T-helper 17 cell (primary cell): ENCODE measurements around the gene ZBTB49. TPM values are rescaled to one million over a fixed set of nuclear protein-coding genes. Genes with fewer than 3 reads are reported as not detected.
A peak's percentile ranks its signal among the peaks of the same experiment; 100 is the strongest.

Source experiments
- ATAC-seq: fragments of 150-1000 bp; cut with Tn5 transposase; 2 replicates; pipeline ENCODE4 v1.10.0; 2021; ENCODE audit warnings: mild to moderate bottlenecking, moderate library complexity
- DNase-seq, 3 donors: peaks; one replicate each; pipeline versions ENCODE4 v3.0.0 to v3.0.0-alpha.2; 2020 to 2021
- H3K9me3 ChIP-seq: one replicate; pipeline ENCODE4 v1.7.0; 2013; ENCODE audit warnings: low read length, mild to moderate bottlenecking; ENCODE audit not compliant: control insufficient read depth, poor library complexity, severe bottlenecking
- H3K27ac Mint-ChIP-seq: one replicate; pipeline ENCODE4 v1.8.0; 2022; ENCODE audit warnings: mild to moderate bottlenecking, moderate library complexity, mixed read lengths
- H3K27me3 Mint-ChIP-seq: one replicate; pipeline ENCODE4 v1.8.0; 2022; ENCODE audit warnings: mixed read lengths
- H3K36me3 Mint-ChIP-seq: one replicate; pipeline ENCODE4 v1.8.0; 2022; ENCODE audit warnings: low read depth, mixed read lengths
- H3K4me1 Mint-ChIP-seq: one replicate; pipeline ENCODE4 v1.8.0; 2022; ENCODE audit warnings: mild to moderate bottlenecking, mixed read lengths
- H3K4me3 Mint-ChIP-seq: one replicate; pipeline ENCODE4 v1.8.0; 2022; ENCODE audit warnings: mild to moderate bottlenecking, moderate library complexity, mixed read lengths
- total RNA-seq, 4 donors: library from RNA in 2 of 4; stranded (reverse) in 2 of 4; gene quantifications; one replicate each; pipeline ENCODE4 v1.2.3 and lab custom pipeline; 2022 to 2026

ZBTB49 gene
- total RNA-seq, 2 donors from 2014 or later, result 7.4 to 12.9 TPM

DNA sequence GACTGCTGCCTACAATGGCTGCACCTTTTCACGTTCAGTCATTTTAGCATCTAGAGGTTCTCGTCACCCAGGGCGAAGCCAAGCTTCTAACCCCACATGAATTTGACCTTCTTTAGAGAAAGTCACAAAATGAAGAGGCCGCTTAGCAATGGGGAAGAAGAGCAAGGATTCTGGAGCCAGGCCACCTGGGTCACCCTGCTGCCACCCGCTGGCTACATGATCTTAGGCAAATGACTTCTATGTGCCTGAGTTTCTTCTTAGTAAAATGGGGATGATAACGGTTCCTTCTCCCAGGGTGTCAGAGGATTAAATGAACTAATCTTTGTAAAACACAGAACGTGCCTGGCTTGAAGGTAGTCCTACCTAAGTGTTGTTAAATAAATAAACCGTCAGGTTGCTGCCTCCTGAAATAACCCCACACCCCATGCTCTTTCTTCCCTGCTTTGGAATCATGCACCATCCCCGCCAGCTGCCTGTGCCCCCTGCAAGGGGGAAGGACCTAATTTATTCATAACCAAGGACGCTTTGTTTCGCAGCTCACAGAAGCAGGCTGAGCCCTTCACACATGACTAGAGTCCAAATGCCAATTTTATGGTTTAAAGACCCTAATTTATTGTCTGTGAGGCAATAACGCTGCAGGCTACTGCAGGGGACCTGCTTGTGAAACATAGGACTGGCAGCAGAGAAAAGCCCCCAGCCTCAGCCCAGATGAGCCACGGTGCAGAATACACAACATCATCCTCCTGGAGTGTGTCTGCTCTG is 68.2 kb downstream of the ZBTB49 start:
- no peaks in the 10 kb centered on the region for H3K9me3 ChIP-seq
- H3K4me3 Mint-ChIP-seq, result no peak overlapping the region
- peaks cover 5% of the 10 kb centered on the region for H3K4me1 Mint-ChIP-seq
- H3K27me3 Mint-ChIP-seq, result peaks cover 33% of the 10 kb centered on the region
- peaks cover 3% of the 10 kb centered on the region for H3K36me3 Mint-ChIP-seq
- peak overlapping the region; percentile 37 for H3K27ac Mint-ChIP-seq
- ATAC-seq (no peak), DNase-seq (no peak)

DNA sequence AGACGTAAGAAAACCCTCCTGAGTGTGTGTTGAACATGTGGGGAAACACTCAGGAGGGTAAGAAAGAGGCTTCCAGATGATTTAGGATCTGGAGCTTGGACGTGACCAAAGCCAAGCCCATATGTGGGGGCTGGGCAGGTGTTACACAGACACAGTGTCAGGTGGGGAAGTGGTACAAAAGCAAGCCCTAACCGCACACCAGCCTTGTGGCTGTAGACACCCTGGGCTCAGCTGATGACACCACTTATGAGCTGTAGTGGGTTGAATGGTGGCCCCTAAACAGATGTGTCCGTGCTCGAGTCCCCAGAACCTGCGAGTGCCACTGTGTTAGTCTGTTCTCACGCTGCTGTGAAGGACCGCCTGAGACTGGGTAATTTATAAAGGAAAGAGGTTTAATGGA is 71.8 kb downstream of the ZBTB49 start:
- Mint-ChIP-seq H3K4me3 (no peak overlapping the region), H3K27me3 (peaks cover 35% of the 10 kb centered on the region), H3K36me3 (peaks cover 3% of the 10 kb centered on the region), H3K4me1 (peaks cover 2% of the 10 kb centered on the region), H3K27ac (peak overlapping the region; percentile 37)
- ATAC-seq (no peak), DNase-seq (no peak)
- no peaks in the 10 kb centered on the region for H3K9me3 ChIP-seq

- no peak for ATAC-seq
- no peaks in the 10 kb centered on the region for H3K4me1 Mint-ChIP-seq
- no peak overlapping the region for H3K27ac Mint-ChIP-seq
Observed at GRCh38 chr4:4362991-4363697, 73.1 kb downstream of the ZBTB49 start.

DNA sequence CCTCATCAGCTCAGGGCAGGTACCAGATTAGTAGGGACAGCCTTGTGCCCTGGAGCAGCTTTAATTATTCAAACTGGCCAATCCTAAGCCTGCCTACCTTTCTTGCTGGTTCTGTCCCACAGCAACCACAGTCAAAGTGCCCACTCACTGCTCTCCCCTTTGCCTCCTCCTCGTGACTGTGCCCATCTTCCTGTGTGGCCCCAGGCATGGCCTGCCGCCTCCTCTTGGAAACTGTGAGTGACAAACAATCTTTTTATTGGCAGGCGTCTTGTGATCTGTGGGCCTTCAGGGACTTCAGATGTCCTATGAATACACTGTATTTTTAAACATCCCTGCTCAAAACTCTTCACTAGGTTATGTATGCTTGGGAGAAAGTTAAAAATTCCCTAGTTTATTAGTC is 74.0 kb downstream of the ZBTB49 start:
- Mint-ChIP-seq H3K4me3 (no peak overlapping the region), H3K27ac (no peak overlapping the region), H3K4me1 (no peaks in the 10 kb centered on the region), H3K36me3 (no peaks in the 10 kb centered on the region), H3K27me3 (peaks cover 28% of the 10 kb centered on the region)
- no peaks in the 10 kb centered on the region for H3K9me3 ChIP-seq
- ATAC-seq (no peak), DNase-seq (no peak)

More at GRCh38 chr4:4362991-4363697, 73.1 kb downstream of the ZBTB49 start:
- H3K36me3 Mint-ChIP-seq, result no peaks in the 10 kb centered on the region
- peak overlapping the region; percentile 22 for H3K4me3 Mint-ChIP-seq
- no peak for DNase-seq
- H3K9me3 ChIP-seq, result no peaks in the 10 kb centered on the region
- H3K27me3 Mint-ChIP-seq, result peaks cover 28% of the 10 kb centered on the region

GRCh38 chr4:4364486-4365208 is 74.6 kb downstream of the ZBTB49 start:
- ATAC-seq, result no peak
- DNase-seq, result no peak
- Mint-ChIP-seq H3K4me1 (peaks cover 1% of the 10 kb centered on the region), H3K27ac (no peak overlapping the region), H3K27me3 (peaks cover 28% of the 10 kb centered on the region), H3K4me3 (no peak overlapping the region), H3K36me3 (no peaks in the 10 kb centered on the region)
- H3K9me3 ChIP-seq, result no peaks in the 10 kb centered on the region

- ATAC-seq (no peak), DNase-seq (no peak)
- H3K27ac Mint-ChIP-seq, result no peak overlapping the region
- peaks cover 2% of the 10 kb centered on the region for H3K4me1 Mint-ChIP-seq
- H3K9me3 ChIP-seq, result no peaks in the 10 kb centered on the region
- peaks cover 2% of the 10 kb centered on the region for H3K36me3 Mint-ChIP-seq
- peaks cover 13% of the 10 kb centered on the region for H3K27me3 Mint-ChIP-seq
- no peak overlapping the region for H3K4me3 Mint-ChIP-seq
Observed at GRCh38 chr4:4368809-4369580, 78.9 kb downstream of the ZBTB49 start.

Other genes with a start within 250 kb of the ZBTB49 start
- gene OTOP1, start 63.3 kb upstream of the ZBTB49 start, total RNA-seq, result not detected
- 10 to 100 TPM in 1 of 2 donors, 1 to 10 TPM in 1; 9.0 to 10.5 TPM for gene TMEM128, start 42.0 kb upstream of the ZBTB49 start, total RNA-seq
- gene LYAR, start 97 bp upstream of the ZBTB49 start, total RNA-seq, result 10 to 100 TPM; 14.6 to 18.2 TPM
- gene NSG1, start 96.9 kb downstream of the ZBTB49 start, total RNA-seq, result 10 to 100 TPM; 13.1 to 50.9 TPM